ENCODE data around the gene OVCA2. TPM values are rescaled to one million over a fixed set of nuclear protein-coding genes. Genes with fewer than 3 reads are reported as not detected.
A peak's percentile ranks its signal among the peaks of the same experiment; 100 is the strongest.

The OVCA2 gene
- total RNA-seq, 2 experiments from 2014 or later = 43.2 to 45.4 TPM

DNA sequence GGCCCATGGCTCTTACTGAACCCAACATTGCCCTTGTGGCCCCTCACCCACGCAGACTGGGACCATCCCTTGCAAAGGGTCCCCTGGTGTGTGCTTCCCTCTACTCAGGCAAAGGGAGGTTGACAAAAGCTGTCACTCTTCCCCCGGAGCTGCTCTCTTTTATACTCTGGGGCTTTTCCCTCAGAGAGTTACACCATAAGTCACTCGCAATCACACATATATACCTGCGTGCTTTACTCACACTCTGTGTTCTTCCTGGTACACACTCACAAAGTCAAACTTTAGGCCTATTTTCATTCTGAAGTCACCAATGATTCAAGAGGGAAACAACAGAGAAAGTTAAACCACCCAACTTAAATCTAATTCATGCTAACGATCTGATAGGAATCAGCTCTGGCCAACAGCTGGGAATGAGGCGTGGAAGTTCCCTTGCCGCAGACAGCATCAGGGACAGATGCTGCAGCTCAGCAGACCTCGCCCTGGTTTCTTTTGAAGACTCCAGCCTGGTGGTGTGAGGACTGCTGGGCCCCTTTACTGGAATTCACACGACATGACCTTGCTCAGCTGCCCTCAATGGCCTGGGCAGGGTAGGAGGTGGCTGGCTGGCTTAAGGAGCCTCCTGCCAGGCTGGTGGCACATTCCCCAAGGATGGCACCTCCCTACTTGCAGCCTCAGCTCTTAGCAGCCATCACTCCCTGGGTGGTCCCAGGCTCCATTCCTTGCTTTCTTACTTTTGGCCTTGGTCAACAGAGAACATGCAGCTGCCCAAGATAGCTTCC is 40.4 kb downstream of the OVCA2 start:
- H3K4me3 Mint-ChIP-seq = no peak overlapping the region
- no peaks in the 10 kb centered on the region for H3K9me3 Mint-ChIP-seq
- CTCF ChIA-PET = interaction anchor here (0.7 to 4.0 kb wide), 6 partner anchors 10 to 163 kb away, joined by 3 to 17 read pairs (median 6); no protein-coding TSS in a partner anchor
- peaks cover 63% of the 10 kb centered on the region for H3K4me1 Mint-ChIP-seq
- no peaks in the 10 kb centered on the region for H3K27me3 Mint-ChIP-seq
- peaks cover 57% of the 10 kb centered on the region for H3K36me3 Mint-ChIP-seq (ENCODE audit: low read depth)
- POLR2A ChIA-PET = interaction anchor here (1.4 to 13.7 kb wide), 5 partner anchors 8 to 253 kb away, joined by 3 to 214 read pairs (median 5); partner anchors contain the start of genes SMG6 and SRR
- no peak for DNase-seq
- H3K27ac Mint-ChIP-seq = no peak overlapping the region

DNA sequence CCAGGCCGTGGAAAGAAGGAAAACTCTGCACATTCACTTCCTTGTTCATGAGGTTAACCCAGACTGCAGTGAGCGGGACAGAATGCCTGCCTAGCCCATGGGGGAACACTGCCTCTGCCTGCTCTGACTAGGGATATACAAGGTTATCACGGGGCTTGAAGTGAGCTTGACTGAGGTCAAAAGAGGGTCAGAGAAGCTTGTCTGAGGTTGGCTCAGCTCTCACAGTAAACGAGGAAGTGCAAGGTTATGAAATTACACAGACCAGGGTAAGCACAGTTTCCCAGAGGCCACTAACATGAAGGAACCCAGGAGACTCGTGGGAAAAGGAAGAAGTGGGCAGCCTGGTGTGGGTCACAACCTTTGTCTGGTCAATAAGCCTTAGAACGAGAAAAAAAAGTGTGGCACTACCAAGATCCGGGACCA is 41.8 kb downstream of the OVCA2 start:
- Mint-ChIP-seq H3K4me3 (no peak overlapping the region), H3K27ac (no peak overlapping the region), H3K4me1 (peaks cover 75% of the 10 kb centered on the region), H3K9me3 (no peaks in the 10 kb centered on the region), H3K27me3 (no peaks in the 10 kb centered on the region), H3K36me3 (ENCODE audit: low read depth) (peaks cover 49% of the 10 kb centered on the region)
- ChIA-PET CTCF (interaction anchor here (1.0 to 1.4 kb wide), 5 partner anchors 12 to 161 kb away, joined by 3 to 7 read pairs (median 4); partner anchors contain the start of gene HIC1), POLR2A (interaction anchor here (1.5 to 13.7 kb wide), 4 partner anchors 12 to 220 kb away, joined by 5 to 214 read pairs (median 24); partner anchors contain the start of genes HIC1, SMG6 and SRR)
- no peak for DNase-seq

DNA sequence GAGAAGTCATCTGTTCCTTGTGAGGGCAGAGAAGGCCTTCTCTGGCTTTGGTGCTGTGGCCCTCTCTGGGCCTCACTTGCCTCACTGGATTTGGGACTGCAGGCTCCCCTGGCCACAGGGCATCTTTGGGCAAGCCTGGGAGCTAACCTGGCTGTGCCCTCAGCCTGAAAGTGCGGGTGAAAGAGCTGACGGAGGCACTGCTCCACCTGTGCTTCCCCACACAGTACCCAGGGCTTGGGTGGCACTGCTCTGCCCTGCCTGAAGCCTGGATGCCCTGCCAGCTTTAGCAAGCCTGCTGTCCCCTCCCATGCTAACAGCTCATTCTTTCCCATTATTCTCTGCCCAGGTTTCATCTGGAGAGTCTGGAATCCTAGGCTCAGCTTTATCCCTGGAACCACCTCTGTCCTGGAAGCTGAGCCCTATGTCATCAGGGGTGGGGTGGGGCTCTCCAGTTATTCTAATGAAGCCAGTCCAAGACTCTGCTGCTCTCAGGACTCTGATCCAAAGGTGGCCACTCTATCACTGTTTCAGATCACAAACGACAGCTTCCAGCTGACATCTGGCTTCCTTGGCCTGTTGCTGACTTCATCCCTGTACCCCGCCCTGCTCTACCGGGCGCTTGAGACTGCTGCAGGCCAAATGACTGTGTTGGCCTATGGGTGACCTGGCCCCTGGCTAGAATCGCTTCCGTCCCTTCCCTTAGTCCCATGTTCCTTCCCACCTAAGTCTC is 42.4 kb downstream of the OVCA2 start:
- CTCF ChIA-PET = interaction anchor here (1.0 to 1.4 kb wide), 5 partner anchors 12 to 160 kb away, joined by 3 to 7 read pairs (median 4); partner anchors contain the start of gene HIC1

DNA sequence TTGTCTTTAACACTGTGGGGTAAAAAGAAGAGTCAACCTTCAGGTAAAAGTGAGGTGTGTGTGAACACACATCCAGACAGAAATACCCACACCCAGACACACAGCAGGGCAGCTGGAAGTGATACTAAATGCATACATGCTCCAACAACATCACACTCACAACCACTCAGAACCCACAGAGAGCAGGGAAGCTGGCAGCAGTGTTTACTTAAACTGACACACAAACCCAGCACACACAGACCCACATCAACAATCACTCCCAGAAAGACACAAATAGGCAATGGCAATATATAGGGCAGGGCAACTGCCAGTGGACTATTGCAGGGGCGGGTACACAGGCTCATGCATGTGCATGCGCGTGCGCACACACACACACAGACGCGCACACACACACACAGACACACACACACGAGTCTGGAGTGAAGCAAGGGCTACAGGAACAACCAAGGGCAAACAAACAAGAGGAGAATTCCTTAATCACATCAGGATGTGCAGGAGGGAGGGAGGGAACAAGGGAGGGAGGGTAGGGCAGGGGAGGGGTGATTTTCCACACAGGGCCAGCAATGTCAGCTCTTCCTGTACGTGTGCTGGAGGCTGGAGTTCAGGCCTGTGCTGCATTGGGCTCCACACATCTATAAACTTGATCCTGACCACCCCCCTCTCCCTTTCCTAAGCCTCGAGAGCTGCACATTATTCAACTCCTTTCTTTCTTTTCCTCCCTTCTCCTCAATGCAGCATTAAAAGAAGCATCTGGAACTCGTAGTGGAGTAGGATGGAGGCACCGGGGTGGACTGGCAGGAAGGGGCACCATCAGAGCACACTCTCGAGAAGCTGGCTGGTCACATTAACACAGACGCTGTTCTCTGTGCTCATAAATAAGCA is 43.2 kb downstream of the OVCA2 start:
- POLR2A ChIA-PET = interaction anchor here (1.7 to 13.7 kb wide), 4 partner anchors 13 to 182 kb away, joined by 5 to 214 read pairs (median 24); partner anchors contain the start of gene HIC1
- CTCF ChIA-PET = interaction anchor here (1.4 to 7.1 kb wide), 4 partner anchors 14 to 160 kb away, joined by 4 to 68 read pairs (median 24); partner anchors contain the start of gene HIC1

More for the DNA sequence above, 42.4 kb downstream of the OVCA2 start:
- Mint-ChIP-seq H3K9me3 (no peaks in the 10 kb centered on the region), H3K36me3 (ENCODE audit: low read depth) (peaks cover 45% of the 10 kb centered on the region), H3K4me3 (no peak overlapping the region), H3K27me3 (no peaks in the 10 kb centered on the region), H3K4me1 (peaks cover 81% of the 10 kb centered on the region), H3K27ac (no peak overlapping the region)
- POLR2A ChIA-PET = interaction anchor here (2.0 to 13.7 kb wide), 3 partner anchors 12 to 182 kb away, joined by 6 to 214 read pairs (median 43); partner anchors contain the start of gene HIC1
- DNase-seq = no peak

DNA sequence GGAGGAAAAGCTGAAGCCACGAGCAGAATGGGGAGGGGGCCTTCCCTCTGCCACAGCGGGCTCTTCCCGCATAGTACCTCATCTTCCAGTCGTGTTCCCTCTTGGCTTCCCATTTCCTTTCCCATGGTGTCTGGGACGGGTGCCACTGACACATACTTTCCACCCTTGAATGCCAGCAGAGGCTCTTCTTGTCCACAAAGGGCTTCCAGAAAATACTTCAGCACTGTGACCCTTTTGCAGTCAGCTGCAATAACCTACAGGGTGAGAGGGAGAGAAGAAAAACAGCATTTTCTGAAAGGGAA is 43.8 kb downstream of the OVCA2 start:
- H3K4me1 Mint-ChIP-seq = peaks cover 95% of the 10 kb centered on the region
- H3K36me3 Mint-ChIP-seq (ENCODE audit: low read depth) = peaks cover 38% of the 10 kb centered on the region
- ChIA-PET POLR2A (interaction anchor here (1.7 to 13.7 kb wide), 3 partner anchors 14 to 31 kb away, joined by 5 to 214 read pairs (median 43); partner anchors contain the start of gene HIC1), CTCF (interaction anchor here (0.8 to 7.1 kb wide), 3 partner anchors 10 to 29 kb away, joined by 3 to 68 read pairs (median 40); partner anchors contain the start of gene HIC1)
- no peak overlapping the region for H3K27ac Mint-ChIP-seq
- H3K27me3 Mint-ChIP-seq = no peaks in the 10 kb centered on the region
- H3K4me3 Mint-ChIP-seq = no peak overlapping the region
- no peaks in the 10 kb centered on the region for H3K9me3 Mint-ChIP-seq
- DNase-seq = no peak

More for the DNA sequence above, 43.2 kb downstream of the OVCA2 start:
- H3K27me3 Mint-ChIP-seq = no peaks in the 10 kb centered on the region
- H3K27ac Mint-ChIP-seq = no peak overlapping the region
- peaks cover 39% of the 10 kb centered on the region for H3K36me3 Mint-ChIP-seq (ENCODE audit: low read depth)
- H3K4me3 Mint-ChIP-seq = no peak overlapping the region
- no peaks in the 10 kb centered on the region for H3K9me3 Mint-ChIP-seq
- peaks cover 89% of the 10 kb centered on the region for H3K4me1 Mint-ChIP-seq
- no peak for DNase-seq

DNA sequence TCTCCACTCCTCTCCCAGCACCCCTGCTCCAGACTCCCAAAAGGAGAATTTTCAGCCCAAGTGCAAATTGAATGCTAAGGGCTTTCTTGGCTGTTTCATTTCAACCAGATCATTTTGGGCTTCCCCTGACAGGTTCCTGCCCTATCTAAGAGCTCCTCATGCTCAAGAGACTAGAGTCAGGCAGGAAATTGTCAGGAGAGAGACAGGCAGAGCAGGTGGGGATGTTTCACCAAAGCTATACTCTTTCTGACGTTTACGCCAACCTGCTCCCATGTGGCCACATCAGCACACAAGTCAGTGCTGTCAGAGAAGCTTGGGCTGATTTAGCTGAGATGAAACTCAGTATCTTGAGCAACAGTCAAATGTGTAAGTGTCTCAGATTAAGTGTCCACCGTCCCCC is 44.5 kb downstream of the OVCA2 start:
- H3K27me3 Mint-ChIP-seq = no peaks in the 10 kb centered on the region
- no peak overlapping the region for H3K27ac Mint-ChIP-seq
- peaks cover 32% of the 10 kb centered on the region for H3K36me3 Mint-ChIP-seq (ENCODE audit: low read depth)
- no peak overlapping the region for H3K4me3 Mint-ChIP-seq
- POLR2A ChIA-PET = interaction anchor here (0.8 to 13.7 kb wide), 4 partner anchors 14 to 31 kb away, joined by 3 to 214 read pairs (median 24); partner anchors contain the start of gene HIC1
- peaks cover 96% of the 10 kb centered on the region for H3K4me1 Mint-ChIP-seq
- CTCF ChIA-PET = interaction anchor here (0.8 to 7.1 kb wide), 4 partner anchors 11 to 159 kb away, joined by 3 to 68 read pairs (median 34); partner anchors contain the start of gene HIC1
- DNase-seq = no peak
- no peaks in the 10 kb centered on the region for H3K9me3 Mint-ChIP-seq

DNA sequence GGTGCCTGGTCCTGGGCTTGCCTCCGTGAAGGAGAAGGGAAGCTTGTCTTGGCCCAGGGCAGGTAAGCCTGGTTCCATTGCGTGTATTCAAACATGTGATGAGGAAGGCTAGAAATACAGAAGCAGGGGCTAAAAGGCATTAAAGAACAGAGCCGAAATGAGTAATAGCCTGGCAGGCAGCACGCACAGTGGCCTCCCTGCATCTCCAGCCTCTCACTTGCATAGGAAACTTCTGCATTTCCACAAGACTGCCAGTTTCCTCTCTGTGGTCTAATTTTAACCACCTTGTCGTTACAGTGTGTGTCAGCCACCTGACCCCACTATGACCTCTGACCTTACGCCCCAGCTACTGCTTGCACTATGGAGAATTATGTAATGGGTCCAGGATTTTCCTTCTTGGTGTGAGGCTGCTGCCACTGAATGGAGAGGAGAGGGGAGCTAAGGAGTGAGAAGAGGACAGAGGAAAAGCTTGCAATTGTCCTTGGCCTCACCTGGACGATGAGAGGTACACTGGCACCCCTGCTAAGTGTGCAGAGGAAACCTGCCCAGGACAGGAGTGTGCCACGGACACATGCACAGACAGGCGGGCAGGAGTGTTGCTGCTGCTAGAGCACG is 45.9 kb downstream of the OVCA2 start:
- Mint-ChIP-seq H3K27ac (peak overlapping the region; percentile 5), H3K9me3 (no peaks in the 10 kb centered on the region), H3K4me3 (peak overlapping the region; percentile 22), H3K4me1 (peaks cover 90% of the 10 kb centered on the region), H3K27me3 (no peaks in the 10 kb centered on the region), H3K36me3 (ENCODE audit: low read depth) (peaks cover 28% of the 10 kb centered on the region)
- peak; percentile 80 for DNase-seq
- ChIA-PET CTCF (interaction anchor here (2.6 to 7.1 kb wide), 4 partner anchors 18 to 158 kb away, joined by 11 to 68 read pairs (median 34); partner anchors contain the start of gene HIC1), POLR2A (interaction anchor here (0.7 to 13.7 kb wide), 17 partner anchors 13 to 618 kb away, joined by 3 to 214 read pairs (median 5); partner anchors contain the start of genes HIC1, SGSM2 and TSR1)

DNA sequence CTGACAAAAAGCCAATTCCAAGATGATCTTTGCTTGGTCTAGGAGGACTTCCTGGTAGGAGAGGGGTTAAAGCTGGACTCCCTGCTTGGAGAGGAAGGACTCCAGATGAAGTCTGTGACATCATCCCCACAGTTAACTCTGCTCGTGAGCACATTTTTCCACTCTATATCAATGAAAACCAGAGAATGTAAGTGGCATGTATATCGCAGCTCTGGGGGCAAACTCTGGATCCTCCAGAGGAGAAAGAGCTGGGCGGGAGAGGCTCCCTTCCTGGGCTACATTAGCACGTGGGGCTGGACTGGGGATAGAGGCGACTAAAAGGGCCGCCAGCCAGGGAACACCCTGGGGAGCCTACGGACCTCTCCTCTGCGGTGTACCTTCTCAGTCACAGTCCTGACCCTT is 47.2 kb downstream of the OVCA2 start:
- H3K4me1 Mint-ChIP-seq = peaks cover 81% of the 10 kb centered on the region

DNA sequence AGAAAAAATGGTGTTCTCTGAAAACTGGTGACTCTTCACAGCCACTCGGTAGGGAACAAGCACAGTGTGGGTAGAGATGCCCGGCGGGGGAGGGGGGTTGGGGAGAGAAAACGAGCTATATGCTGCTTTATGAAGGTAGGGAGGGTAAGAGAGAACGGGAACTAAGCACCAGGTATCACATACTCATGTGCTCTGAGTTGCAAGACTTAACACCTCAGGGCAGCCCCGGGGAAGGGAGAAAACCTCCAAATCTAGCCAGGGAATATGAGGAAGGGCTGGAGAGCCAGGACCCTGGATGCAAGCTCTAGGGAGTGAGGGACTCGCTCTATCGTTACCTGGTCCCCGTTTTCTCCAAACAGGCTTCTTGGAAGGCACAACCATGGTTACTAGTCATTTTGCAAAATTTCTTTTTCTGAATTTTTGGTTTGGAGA is 48.4 kb downstream of the OVCA2 start:
- H3K36me3 Mint-ChIP-seq (ENCODE audit: low read depth) = peaks cover 25% of the 10 kb centered on the region
- ChIA-PET CTCF (interaction anchor here (0.7 to 7.1 kb wide), 11 partner anchors 16 to 164 kb away, joined by 3 to 68 read pairs (median 5); partner anchors contain the start of gene HIC1), POLR2A (interaction anchor here (1.0 to 13.7 kb wide), 19 partner anchors 9 to 261 kb away, joined by 3 to 214 read pairs (median 9); partner anchors contain the start of genes HIC1, SGSM2, SMG6 and SMYD4)
- peak overlapping the region; percentile 78 for H3K27ac Mint-ChIP-seq
- peaks cover 71% of the 10 kb centered on the region for H3K4me1 Mint-ChIP-seq
- no peaks in the 10 kb centered on the region for H3K27me3 Mint-ChIP-seq
- DNase-seq = no peak
- H3K4me3 Mint-ChIP-seq = peak overlapping the region; percentile 80
- no peaks in the 10 kb centered on the region for H3K9me3 Mint-ChIP-seq

More for the DNA sequence above, 47.2 kb downstream of the OVCA2 start:
- POLR2A ChIA-PET = interaction anchor here (0.8 to 13.7 kb wide), 20 partner anchors 12 to 248 kb away, joined by 3 to 214 read pairs (median 7); partner anchors contain the start of genes HIC1, SGSM2, SMG6 and SRR
- H3K36me3 Mint-ChIP-seq (ENCODE audit: low read depth) = peaks cover 31% of the 10 kb centered on the region
- no peak for DNase-seq
- no peaks in the 10 kb centered on the region for H3K27me3 Mint-ChIP-seq
- CTCF ChIA-PET = interaction anchor here (0.9 to 7.1 kb wide), 8 partner anchors 9 to 265 kb away, joined by 3 to 68 read pairs (median 8); partner anchors contain the start of gene HIC1
- no peaks in the 10 kb centered on the region for H3K9me3 Mint-ChIP-seq
- peak overlapping the region; percentile 80 for H3K4me3 Mint-ChIP-seq
- peak overlapping the region; percentile 78 for H3K27ac Mint-ChIP-seq

DNA sequence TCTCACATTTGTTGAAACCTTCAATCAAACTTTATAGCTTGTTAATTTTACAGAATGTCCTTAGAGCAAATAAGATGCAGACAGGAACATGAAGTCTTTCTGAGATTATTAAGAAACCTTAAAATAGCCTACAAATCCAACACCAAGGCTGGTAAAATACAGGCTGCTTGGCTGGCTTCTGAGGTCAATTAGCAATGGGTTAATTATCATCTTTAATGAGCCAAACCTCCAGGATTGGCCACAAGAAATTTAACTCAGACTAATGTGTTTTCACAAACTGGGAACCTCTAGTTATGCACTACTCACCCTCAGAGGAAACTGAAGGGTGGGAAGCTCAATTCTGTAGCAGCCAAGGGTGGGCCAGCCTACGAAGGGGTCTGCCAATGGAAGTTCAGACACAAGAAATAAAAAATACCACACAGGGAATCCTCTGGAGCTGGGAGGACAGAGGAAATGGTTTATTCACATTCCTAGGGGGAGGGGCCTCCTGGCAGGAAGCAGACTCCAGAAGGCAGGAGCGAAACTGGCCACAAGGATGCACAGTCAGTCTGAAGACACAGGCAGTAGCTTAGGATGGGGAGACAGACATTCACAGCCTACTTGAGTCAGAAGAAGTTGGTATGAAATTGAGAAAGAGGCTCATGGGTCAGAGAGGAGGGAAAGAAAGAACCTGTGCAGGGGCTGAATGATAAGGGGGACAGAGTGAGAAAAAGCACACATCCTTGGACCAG is 49.1 kb downstream of the OVCA2 start:
- Mint-ChIP-seq H3K4me3 (no peak overlapping the region), H3K27ac (peak overlapping the region; percentile 23), H3K4me1 (peaks cover 64% of the 10 kb centered on the region), H3K36me3 (ENCODE audit: low read depth) (peaks cover 19% of the 10 kb centered on the region), H3K9me3 (no peaks in the 10 kb centered on the region), H3K27me3 (no peaks in the 10 kb centered on the region)
- DNase-seq = no peak
- ChIA-PET POLR2A (interaction anchor here (1.0 to 13.7 kb wide), 11 partner anchors 10 to 262 kb away, joined by 3 to 214 read pairs (median 15); partner anchors contain the start of genes HIC1, SGSM2 and SMYD4), CTCF (interaction anchor here (0.7 to 7.1 kb wide), 10 partner anchors 17 to 263 kb away, joined by 3 to 68 read pairs (median 5); partner anchors contain the start of gene HIC1)
